NCI-H446 treated with DMSO at 0.1 percent for 48 hours (cell line): ENCODE measurements around the gene TRIML2.

ENCODE experiments used
- DNase-seq: peaks from one replicate; lab custom pipeline; 2025; lab: John Stamatoyannopoulos, UW

The TRIML2 gene, protein sequence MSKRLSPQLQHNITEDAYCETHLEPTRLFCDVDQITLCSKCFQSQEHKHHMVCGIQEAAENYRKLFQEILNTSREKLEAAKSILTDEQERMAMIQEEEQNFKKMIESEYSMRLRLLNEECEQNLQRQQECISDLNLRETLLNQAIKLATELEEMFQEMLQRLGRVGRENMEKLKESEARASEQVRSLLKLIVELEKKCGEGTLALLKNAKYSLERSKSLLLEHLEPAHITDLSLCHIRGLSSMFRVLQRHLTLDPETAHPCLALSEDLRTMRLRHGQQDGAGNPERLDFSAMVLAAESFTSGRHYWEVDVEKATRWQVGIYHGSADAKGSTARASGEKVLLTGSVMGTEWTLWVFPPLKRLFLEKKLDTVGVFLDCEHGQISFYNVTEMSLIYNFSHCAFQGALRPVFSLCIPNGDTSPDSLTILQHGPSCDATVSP

DNA sequence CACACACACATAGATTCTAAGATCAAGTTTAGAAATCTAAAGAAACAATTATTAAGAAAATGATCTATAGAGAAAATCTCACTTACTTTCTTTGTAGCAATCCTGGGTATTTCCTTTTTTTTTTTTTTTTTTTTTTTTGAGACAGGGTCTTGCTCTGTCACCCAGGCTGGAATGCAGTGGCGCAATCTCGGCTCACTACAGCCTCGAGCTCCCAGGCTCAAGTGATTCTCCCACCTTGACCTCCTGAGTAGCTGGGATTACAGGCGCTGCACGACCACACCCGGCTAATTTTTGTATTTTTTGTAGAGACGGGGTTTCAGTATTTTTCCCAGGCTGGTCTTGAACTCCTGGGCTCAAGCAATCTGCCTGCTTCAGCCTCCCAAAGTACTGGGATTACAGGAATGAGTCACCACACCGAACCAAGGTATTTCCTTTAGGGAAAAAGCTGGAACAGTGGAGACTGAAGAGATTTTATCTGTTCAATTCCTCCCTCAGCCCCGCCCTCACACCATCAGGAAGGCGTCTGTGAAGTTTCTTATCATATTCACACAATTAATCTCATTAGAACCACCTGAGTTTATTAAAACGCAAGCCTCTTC lies at the start of gene TRIML2:
TRIML2 (minus strand) TSS at position 447 of the 599 bp plus-strand sequence. CDS start 4,235 bp downstream, outside the sequence.
- no peak for DNase-seq

DNA sequence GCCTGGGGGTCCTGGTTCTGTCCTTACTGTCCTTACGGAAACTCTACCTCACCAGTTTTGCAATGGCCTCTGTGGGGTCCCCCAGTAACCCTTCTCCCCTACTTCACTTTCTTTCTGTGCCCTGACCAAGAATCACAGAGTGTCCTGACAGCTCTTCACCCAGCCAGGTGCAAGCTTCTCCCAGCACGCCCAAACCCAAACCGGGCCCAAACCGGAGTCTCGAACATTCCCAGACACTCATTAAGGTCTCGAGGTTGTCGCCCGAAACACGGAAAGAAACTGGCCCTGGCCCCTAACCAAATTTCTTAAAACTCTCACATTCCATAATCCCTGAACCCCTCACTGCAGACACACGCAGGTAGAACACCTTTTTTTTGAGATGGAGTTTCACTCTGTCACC lies 48.9 kb upstream of the TRIML2 start:
- DNase-seq = no peak

DNA sequence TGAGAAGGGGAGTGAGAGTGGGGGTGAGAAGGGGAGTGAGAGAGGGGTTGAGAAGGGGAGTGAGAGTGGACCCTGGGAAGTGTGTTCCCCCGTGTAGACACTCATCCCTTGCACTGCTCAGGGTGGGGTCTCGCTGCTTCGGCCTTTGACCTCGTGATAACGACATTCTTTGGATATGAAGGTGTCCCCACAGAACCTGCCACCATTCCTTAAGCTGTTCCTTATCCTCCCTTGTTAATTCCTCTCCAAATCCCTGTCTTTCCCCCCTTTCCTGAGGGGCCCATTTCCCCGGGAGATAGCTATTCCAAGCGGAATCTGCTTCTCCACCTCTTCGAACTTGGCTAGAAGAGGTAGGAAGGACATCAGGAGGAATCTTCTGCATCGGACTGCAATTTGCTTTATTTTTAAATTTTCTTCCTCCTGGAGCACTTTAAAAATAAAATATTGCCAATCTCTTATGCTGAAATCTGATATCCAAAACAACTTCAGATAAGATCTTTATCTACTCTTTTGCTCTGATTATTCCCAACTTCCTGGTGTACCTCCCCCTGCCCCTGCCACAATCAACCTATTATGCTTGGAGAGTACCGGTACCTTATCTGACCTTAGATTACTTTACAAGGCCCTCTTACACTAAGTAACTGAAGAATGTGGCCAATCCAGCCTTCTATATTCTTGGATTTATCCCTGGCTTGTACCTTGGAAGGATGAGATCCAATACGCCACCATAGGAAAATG lies 45.4 kb upstream of the TRIML2 start:
- DNase-seq = no peak

DNA sequence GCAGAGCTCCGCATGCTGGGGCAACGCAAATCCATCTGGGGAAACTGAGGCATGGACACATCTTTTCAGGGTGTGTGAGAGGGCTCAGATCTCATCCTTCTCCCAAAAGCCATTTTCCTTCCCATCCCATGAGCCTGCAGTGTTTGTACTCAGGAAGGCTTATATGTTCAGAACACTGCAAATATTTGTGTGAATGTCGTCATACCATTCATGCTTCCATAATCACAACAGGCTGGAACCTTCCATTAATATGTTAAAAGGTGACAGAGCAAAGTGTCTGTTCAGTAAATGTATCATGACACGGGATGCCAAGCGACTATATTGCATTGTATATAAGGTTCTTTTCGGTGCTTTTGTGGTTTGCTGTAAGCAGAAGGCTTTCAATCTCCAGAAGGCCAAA lies 38.4 kb upstream of the TRIML2 start:
- DNase-seq = no peak

DNA sequence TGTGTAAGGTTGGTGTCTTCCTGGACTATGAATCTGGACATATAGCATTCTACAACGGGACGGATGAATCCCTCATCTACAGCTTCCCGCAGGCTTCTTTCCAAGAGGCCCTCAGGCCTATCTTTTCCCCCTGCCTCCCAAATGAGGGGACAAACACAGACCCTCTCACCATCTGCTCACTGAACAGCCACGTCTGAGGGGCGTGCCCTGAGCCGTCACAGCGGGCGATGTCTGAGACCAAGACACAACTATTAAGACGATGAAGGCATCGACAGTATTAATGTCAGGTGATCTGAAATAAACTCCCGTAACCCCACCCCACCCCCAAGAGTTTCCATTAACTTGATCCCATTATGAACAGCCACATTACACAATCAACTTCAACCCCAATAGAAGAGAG lies 37.8 kb upstream of the TRIML2 start:
- no peak for DNase-seq

DNA sequence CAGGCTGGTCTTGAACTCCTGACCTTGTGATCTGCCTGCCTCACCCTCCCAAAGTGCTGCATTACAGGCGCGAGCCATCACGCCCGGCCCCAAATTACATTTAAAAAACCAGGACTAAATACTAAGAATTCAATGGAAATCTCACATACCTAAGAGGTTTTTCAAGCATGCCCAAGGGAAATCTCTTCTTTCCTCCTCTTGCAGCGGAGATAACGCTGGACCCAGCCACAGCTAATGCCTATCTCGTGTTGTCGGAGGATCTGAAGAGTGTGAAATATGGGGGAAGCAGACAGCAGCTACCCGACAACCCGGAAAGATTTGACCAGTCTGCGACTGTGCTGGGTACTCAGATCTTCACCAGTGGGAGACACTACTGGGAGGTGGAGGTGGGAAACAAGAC lies 37.2 kb upstream of the TRIML2 start:
- no peak for DNase-seq

DNA sequence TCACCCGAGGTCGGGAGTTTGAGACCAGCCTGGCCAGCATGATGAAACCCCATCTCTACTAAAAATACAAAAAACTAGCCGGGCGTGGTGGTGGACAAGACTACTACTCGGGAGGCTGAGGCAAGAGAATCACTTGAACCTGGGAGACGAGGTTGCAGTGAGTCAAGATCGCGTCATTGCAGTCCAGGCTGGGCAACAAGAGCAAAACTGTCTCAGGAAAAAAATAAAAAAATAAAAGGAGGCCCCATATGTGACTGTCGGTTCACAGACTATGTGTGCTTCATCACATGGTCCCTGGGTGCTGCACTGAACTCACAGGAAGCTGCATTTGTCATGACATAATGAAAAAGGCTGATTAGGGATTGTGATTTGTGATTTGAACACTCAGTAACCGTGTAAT lies 36.2 kb upstream of the TRIML2 start:
- no peak for DNase-seq

DNA sequence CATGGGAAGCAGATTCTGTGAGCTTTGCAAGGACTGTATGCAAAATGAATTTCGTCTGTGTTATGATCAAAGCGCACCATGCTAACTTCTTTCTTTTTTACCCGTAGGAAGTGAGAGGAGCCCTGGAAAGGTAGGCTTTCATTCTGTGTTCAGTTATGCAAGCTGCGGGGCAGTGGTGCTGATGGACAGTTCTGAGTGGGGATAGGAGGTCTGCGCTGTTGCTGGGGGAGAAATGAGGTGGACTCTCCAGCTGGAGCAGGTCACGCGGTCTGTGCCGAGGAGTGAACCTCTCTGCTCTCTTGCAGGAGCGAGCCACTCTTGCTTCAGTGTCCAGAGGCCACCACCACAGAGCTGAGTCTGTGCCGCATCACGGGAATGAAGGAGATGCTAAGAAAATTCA lies 34.3 kb upstream of the TRIML2 start:
- no peak for DNase-seq

DNA sequence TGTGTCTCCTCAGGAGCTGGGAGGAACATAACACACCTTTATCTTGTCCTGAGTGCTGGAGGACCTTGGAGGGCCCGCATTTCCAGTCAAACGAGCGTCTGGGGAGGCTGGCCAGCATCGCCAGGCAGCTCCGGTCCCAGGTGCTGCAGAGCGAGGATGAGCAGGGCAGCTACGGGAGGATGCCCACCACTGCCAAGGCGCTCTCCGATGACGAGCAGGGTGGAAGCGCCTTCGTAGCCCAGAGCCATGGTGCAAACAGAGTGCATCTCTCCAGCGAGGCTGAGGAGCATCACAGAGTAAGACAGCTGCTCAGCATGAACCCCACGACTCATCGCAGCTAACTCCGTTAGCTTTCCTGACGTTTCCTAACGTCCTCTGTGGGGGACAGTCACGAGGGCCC lies 30.3 kb upstream of the TRIML2 start:
- DNase-seq = no peak

DNA sequence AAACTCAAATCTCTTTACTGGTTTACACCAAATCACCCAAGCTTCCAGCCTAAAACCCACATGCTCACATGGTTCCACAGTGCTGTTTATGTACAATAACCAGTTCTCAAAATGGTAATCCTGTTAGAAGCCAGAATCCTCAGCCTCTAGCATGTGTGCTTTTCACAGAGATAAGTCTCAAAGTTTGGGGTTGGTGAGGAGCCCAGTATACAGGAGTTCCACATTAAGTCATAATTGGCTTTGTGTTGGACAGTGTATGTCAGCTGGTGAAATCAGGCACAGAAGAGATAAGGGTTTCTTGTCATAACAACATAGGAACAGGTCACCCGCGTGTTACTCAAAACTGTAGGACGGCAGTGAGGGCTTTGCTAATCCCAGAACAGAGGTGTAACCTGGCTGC lies 29.7 kb upstream of the TRIML2 start, which contains the start of gene TRIML1:
TRIML1 (plus strand) TSS at position 301 of the 400 bp plus-strand sequence. CDS start 118 bp downstream, outside the sequence.
- no peak for DNase-seq

DNA sequence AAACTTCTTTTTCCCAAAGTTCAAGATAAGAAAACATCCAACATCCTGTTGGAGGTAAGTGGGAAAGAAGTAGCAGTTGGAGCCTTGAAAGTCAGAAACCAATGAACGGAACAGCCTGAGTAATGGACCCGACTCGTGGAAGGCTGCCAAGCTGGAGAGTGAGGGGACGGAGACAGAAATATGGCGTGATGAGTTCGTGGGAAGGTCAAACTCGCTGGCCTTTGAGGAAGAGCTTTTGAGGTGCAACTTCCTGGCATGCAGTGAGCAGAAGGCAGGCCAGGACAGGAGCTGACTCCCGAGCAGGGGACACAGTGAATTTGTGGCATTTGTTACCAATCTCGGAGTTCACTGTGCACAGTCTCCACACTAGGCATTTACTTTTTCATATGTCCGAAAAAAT lies 28.8 kb upstream of the TRIML2 start:
- DNase-seq = no peak

DNA sequence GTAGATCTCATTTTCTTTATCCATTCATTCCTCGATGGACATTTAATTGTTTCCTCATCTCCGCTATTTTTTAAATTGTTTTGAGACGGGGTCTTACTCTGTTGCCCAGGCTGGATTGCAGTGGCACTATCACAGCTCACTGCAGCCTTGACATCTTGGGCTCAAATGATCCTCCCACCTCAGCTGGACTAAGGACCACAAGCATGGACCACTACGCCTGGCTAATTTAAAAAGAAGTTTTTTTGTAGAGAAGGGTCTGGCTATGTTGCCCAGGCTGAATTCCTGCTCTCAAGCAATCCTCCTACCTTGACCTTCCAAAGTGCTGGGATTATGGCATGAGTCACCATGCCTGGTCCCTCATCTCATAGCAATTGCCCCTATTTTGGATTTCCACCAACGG lies 22.8 kb upstream of the TRIML2 start:
- no peak for DNase-seq

DNA sequence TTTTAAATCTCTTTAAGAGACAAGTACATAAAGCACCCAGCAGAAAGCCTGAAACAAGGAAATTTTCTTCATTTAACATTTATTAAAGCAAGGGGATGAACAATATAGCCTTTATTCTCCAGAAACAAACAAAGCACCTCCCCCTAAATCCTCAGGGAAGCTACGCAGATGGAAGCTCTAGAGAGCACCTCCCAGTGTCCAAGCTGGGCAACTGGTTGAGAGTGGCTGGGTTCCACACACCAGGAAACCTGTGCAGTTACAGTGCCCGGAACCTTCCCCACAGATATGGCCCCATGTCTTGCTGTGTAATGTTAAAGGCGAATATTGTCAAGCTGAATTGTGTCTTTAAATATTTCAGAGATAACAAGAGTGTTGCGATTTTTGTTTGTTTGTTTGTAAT lies 21.0 kb upstream of the TRIML2 start:
- DNase-seq = no peak

DNA sequence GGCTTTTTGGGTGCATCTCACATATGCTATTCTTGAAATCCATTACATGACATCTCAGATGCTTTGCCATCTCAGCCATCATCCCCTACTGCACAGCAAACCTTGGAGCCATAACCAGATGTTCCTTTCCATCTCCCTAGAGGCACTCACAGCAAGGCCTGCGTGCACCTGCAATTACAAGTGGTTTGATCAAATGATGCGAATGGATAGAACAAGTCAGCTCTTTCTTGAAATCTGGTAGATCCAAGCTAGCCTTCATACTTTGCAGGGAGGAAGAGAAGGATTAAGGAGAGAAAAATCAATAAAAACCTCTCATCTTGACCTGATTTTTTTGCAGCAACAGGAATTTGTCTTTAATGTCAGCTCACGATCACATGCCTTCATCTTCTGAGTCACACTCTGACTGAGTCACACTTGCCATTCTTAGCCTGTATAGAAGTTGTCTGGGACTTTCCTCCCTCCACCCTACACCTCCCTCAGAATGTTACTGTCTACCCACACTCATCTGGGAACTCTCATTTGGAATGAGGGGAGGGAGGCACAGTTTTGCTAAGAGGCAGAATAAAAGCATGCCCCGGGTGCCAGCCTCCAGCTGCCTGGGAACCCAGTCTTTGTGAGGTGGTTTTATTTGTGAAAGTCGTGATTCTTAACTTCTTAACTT lies 17.9 kb upstream of the TRIML2 start:
- DNase-seq = no peak

DNA sequence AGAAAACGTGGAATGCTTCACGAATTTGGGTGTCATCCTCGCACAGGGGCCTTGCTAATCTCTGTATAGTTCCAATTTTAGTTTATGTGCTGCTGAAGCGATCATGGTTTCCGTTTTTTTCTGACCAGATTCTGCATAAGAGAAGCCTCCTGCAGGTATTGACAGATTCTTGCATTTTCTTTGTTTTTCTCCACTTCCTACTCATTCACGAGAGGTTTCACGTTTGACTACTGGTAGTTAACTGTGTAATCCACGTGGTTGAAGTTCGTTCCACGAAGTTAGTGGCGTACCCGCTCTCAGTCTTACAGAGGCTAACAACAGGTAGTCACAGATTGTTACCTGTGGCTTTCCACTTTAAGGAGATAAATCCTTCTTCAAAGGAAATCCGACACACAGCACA lies 12.1 kb upstream of the TRIML2 start:
- no peak for DNase-seq

DNA sequence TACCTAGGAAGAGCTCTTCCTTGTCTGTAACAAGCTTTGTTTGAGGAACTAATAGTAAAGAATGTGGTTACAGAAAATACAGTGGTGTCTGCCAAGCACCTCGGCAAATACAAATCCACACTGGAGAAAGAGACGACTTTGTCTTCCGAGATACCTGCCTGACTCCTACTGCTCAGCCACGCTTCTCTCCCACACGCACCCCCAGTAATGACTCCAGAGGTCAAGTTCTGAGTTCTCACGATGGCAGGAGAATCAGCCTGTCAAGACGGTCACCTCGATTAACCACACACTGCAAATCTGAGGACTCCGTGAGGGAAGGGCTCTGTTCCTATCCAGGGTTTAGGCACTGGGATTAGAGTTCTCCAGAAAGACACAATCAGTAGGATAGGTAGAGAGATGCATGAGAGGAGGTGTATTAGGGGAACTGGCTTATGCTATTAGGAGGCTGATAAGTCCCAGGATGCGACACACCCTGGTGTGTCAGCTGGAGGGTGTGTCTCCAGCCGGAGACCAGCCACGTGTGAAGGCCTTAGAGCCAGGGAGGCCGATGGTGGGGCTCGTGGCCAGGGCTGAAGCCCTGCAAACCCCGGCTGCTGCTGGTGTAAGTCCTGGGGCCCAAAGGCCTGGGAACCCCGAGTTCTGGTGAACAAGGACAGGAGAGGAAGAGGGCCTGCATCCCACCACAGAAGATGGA lies 8.4 kb upstream of the TRIML2 start:
- no peak for DNase-seq

DNA sequence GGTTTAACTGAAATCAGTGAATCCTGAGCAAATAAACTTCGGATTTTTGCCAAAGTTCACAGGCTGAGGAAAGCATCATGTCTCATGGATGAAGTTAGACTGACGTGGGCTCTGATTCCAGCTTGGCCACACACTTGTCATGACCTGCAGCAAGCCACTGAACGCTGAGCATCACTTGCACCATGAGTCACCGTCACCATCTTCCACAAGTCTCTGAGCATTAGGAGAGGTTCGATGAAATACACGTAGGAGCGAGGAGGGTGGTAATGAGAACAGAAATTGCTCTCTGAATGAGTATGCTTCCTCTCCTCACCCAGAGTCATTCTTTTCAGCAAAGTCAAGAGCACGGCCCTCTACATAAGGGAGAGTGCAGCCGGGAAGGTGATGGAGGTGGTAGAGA lies 3.8 kb upstream of the TRIML2 start:
- DNase-seq = no peak

DNA sequence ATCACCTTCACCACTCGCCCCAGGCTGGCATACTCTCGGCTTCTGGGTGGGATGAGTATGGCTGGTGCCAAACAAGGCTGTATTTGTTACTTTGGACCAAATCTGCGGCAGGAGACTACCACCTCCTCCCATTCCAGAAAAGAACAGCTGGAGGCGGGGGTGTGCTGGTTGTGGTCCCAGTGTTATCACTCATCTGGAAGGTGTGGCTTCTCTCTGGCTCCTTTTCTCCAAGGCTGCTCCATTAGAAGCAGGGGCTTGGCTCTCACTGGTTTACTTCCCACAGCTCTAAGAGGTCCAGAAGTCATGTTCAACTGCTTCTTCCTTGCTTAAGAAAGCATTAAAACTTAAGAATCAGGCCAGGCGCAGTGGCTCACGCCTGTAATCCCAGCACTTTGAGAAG lies 2.6 kb upstream of the TRIML2 start:
- no peak for DNase-seq

DNA sequence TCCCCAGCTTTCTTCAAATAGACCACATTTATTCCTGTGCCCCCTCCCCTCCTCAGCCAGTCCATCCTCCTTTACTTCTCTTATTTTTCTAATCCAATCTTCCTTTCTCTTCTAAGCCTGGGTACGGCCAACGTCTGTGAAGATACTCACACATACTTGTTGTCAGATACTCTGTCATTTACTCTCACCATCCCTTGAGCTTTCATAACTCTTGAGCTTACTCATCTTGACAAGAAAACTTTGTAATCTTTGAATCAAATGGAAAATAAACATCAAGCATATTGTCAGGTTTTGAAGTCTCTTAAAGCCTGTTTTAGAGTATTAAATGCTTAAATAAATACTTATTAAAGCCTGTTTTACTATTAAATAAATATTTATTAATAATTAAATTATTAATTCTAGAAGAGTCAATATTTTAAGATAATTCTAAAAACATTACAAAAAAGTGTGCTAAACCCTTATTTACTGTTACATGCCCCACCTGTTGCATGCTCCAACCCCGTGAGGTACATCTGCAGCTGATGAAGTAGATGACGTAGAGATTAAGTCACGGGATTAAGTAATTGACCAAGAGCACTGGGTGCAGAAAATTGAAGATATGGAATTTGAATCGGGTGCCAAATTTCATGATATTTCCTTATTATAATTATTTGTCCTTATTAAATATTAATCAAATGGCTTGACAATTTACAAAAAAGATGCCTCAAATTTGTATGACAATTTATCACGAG lies 1.5 kb upstream of the TRIML2 start:
- no peak for DNase-seq

DNA sequence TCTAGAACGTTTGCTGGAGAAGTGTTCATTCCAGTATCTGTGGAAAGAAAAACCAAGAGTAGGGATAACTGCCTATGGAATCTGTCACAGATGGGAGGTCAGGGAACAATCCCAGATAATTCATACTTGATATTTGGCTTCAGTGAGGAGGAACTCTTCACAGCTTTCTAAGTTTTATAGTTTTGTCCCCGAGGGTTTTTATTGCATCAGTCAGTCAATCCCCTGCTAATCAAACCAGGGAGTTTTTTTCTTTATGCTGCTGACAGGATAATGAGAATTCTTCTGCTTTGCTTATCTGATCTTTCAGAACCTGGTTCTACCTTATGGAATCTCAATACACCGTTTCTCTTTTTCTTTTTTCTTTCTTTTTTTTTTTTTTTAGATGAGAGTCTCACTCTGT lies 633 bp upstream of the TRIML2 start:
- DNase-seq = no peak
